HUES64 (cell line): ENCODE data around the gene CACNA1A.

Experiments used
- H3K27ac ChIP-seq: 2 replicates; pipeline ENCODE4 v1.7.0; 2013; ENCODE audit warnings: low read depth, low read length, inconsistent platforms
- H3K27me3 ChIP-seq: 2 replicates; pipeline ENCODE4 v1.6.1; 2013; ENCODE audit warnings: mild to moderate bottlenecking, low read length; ENCODE audit not compliant: insufficient read depth
- H3K36me3 ChIP-seq: 2 replicates; pipeline ENCODE4 v1.6.1; 2013; ENCODE audit warnings: mild to moderate bottlenecking, low read length; ENCODE audit not compliant: insufficient read depth
- H3K4me1 ChIP-seq: 2 replicates; pipeline ENCODE4 v1.6.1; 2013; ENCODE audit warnings: mild to moderate bottlenecking, low read length, moderate library complexity; ENCODE audit not compliant: insufficient read depth
- H3K4me3 ChIP-seq: 2 replicates; pipeline ENCODE4 v1.5.1; 2013; ENCODE audit warnings: mild to moderate bottlenecking, low read length, moderate library complexity
- H3K9ac ChIP-seq: 2 replicates; pipeline ENCODE4 v1.6.1; 2013; ENCODE audit warnings: mild to moderate bottlenecking, low read depth, low read length
- H3K9me3 ChIP-seq: 2 replicates; pipeline ENCODE4 v1.6.1; 2013; ENCODE audit warnings: low read depth, low read length; ENCODE audit not compliant: insufficient read depth
- WGBS: fragments of 150-250, 120-280 bp; methylation state at CpG from one replicate; pipeline ENCODE4 v1.1.7; 2013; ENCODE audit warnings: missing lambda C conversion rate; 5-methylcytosine and 5-hydroxymethylcytosine counted together

CACNA1A gene

GRCh38 chr19:13314761-13315160 is 191.5 kb downstream of the CACNA1A start:
- Histone ChIP-seq H3K4me1 (0 out of 2 replicates have a peak, but pooled peaks cover 7% of the 10 kb centered on the region), H3K27ac (no peak overlapping the region), H3K36me3 (peaks cover 24% of the 10 kb centered on the region), H3K4me3 (no peak overlapping the region), H3K9me3 (peaks cover 14% of the 10 kb centered on the region), H3K27me3 (no peaks in the 10 kb centered on the region), H3K9ac (no peak overlapping the region)
- WGBS: 85% methylated on average over 2 of the region's 3 CpGs

GRCh38 chr19:13313875-13314274 is 192.4 kb downstream of the CACNA1A start:
- Histone ChIP-seq H3K27ac (no peak overlapping the region), H3K9ac (no peak overlapping the region), H3K4me3 (no peak overlapping the region), H3K36me3 (peaks cover 24% of the 10 kb centered on the region), H3K27me3 (no peaks in the 10 kb centered on the region), H3K4me1 (0 out of 2 replicates have a peak, but pooled peaks cover 7% of the 10 kb centered on the region), H3K9me3 (peaks cover 14% of the 10 kb centered on the region)
- WGBS: 52% methylated on average over 1 of the region's 2 CpGs

- Histone ChIP-seq H3K4me3 (no peak overlapping the region), H3K9ac (no peak overlapping the region), H3K4me1 (0 out of 2 replicates have a peak, but pooled peaks cover 7% of the 10 kb centered on the region), H3K9me3 (no peaks in the 10 kb centered on the region), H3K27me3 (no peaks in the 10 kb centered on the region), H3K27ac (no peak overlapping the region), H3K36me3 (peaks cover 12% of the 10 kb centered on the region)
- WGBS: 97% methylated on average over 8 of the region's 8 CpGs
These were observed 196.4 kb downstream of the CACNA1A start for GRCh38 chr19:13309864-13310263.

- H3K9ac ChIP-seq: no peak overlapping the region
- WGBS: 83% methylated on average over 21 of the region's 24 CpGs
These were observed 202.7 kb downstream of the CACNA1A start for GRCh38 chr19:13303381-13304129.

GRCh38 chr19:13302526-13303270 is 203.6 kb downstream of the CACNA1A start:
- no peak overlapping the region for H3K4me3 ChIP-seq
- 76% methylated on average over 12 of the region's 12 CpGs for WGBS

More at GRCh38 chr19:13303381-13304129, 202.7 kb downstream of the CACNA1A start:
- H3K9me3 ChIP-seq: no peaks in the 10 kb centered on the region
- no peak overlapping the region for H3K27ac ChIP-seq
- H3K36me3 ChIP-seq: peaks cover 18% of the 10 kb centered on the region
- H3K4me1 ChIP-seq: no peaks in the 10 kb centered on the region
- H3K4me3 ChIP-seq: no peak overlapping the region
- no peaks in the 10 kb centered on the region for H3K27me3 ChIP-seq

GRCh38 chr19:13301627-13302334 is 204.5 kb downstream of the CACNA1A start:
- H3K27me3 ChIP-seq: no peaks in the 10 kb centered on the region
- H3K9me3 ChIP-seq: no peaks in the 10 kb centered on the region
- H3K36me3 ChIP-seq: peaks cover 14% of the 10 kb centered on the region
- H3K4me1 ChIP-seq: no peaks in the 10 kb centered on the region
- H3K9ac ChIP-seq: no peak overlapping the region
- 85% methylated on average over 10 of the region's 10 CpGs for WGBS
- H3K27ac ChIP-seq: no peak overlapping the region
- H3K4me3 ChIP-seq: no peak overlapping the region

More at GRCh38 chr19:13302526-13303270, 203.6 kb downstream of the CACNA1A start:
- no peaks in the 10 kb centered on the region for H3K9me3 ChIP-seq
- H3K27ac ChIP-seq: no peak overlapping the region
- H3K4me1 ChIP-seq: no peaks in the 10 kb centered on the region
- H3K27me3 ChIP-seq: no peaks in the 10 kb centered on the region
- H3K9ac ChIP-seq: no peak overlapping the region
- H3K36me3 ChIP-seq: peaks cover 16% of the 10 kb centered on the region

- peaks cover 16% of the 10 kb centered on the region for H3K36me3 ChIP-seq
- WGBS: 75% methylated on average over 7 of the region's 7 CpGs
- H3K9me3 ChIP-seq: no peaks in the 10 kb centered on the region
- no peaks in the 10 kb centered on the region for H3K27me3 ChIP-seq
- H3K27ac ChIP-seq: no peak overlapping the region
- H3K4me3 ChIP-seq: no peak overlapping the region
- no peaks in the 10 kb centered on the region for H3K4me1 ChIP-seq
- H3K9ac ChIP-seq: no peak overlapping the region
These were observed 205.8 kb downstream of the CACNA1A start for GRCh38 chr19:13300421-13301030.

- Histone ChIP-seq H3K27me3 (no peaks in the 10 kb centered on the region), H3K4me1 (no peaks in the 10 kb centered on the region), H3K4me3 (no peak overlapping the region), H3K27ac (no peak overlapping the region), H3K36me3 (peaks cover 20% of the 10 kb centered on the region), H3K9me3 (no peaks in the 10 kb centered on the region), H3K9ac (no peak overlapping the region)
- 73% methylated on average over 10 of the region's 10 CpGs for WGBS
These were observed 206.4 kb downstream of the CACNA1A start for GRCh38 chr19:13299838-13300237.

- no peaks in the 10 kb centered on the region for H3K27me3 ChIP-seq
- H3K4me3 ChIP-seq: no peak overlapping the region
- WGBS: 96% methylated on average over 92 of the region's 92 CpGs
- H3K4me1 ChIP-seq: no peaks in the 10 kb centered on the region
- no peak overlapping the region for H3K27ac ChIP-seq
- no peak overlapping the region for H3K9ac ChIP-seq
- no peaks in the 10 kb centered on the region for H3K9me3 ChIP-seq
- H3K36me3 ChIP-seq: peaks cover 20% of the 10 kb centered on the region
These were observed 207.5 kb downstream of the CACNA1A start for GRCh38 chr19:13298565-13299481.

- Histone ChIP-seq H3K27me3 (no peaks in the 10 kb centered on the region), H3K9me3 (no peaks in the 10 kb centered on the region), H3K4me3 (no peak overlapping the region), H3K36me3 (peaks cover 20% of the 10 kb centered on the region), H3K27ac (no peak overlapping the region), H3K4me1 (no peaks in the 10 kb centered on the region), H3K9ac (no peak overlapping the region)
- WGBS: 90% methylated on average over 2 of the region's 2 CpGs
These were observed 209.3 kb downstream of the CACNA1A start for GRCh38 chr19:13297023-13297422.
